Peyer's patch (tissue), 4 donors: ENCODE measurements around the gene GPR180. TPM values are rescaled to one million over a fixed set of nuclear protein-coding genes. Genes with fewer than 3 reads are reported as not detected.

ENCODE experiments used
- DNase-seq, 3 donors: peaks; one replicate each; pipeline ENCODE4 v3.0.0-alpha.2; 2017 to 2019
- H3K27ac ChIP-seq, 4 donors: fragments of 200-600 bp; sonication (generic); one replicate each; pipeline ENCODE4 v1.5.1; 2016 to 2019
- H3K27me3 ChIP-seq, 2 donors: fragments of 200-600 bp; sonication (generic); one replicate each; pipeline ENCODE4 v1.5.1; 2019
- H3K36me3 ChIP-seq, 3 donors: fragments of 200-600 bp; sonication (generic); one replicate each; pipeline ENCODE4 v1.5.1; 2016 to 2019
- H3K4me1 ChIP-seq, 4 donors: fragments of 200-600 bp; sonication (generic); one replicate each; pipeline ENCODE4 v1.5.1; 2016 to 2019
- H3K4me3 ChIP-seq, 4 donors: fragments of 200-600 bp; sonication (generic); 1 replicate in 3 of 4; 2 replicates in 1 of 4; pipeline ENCODE4 v1.5.1; 2016 to 2019; ENCODE audit warnings: mild to moderate bottlenecking in 1 of 4
- H3K9me3 ChIP-seq, 4 donors: fragments of 200-600 bp; sonication (generic); one replicate each; pipeline ENCODE4 v1.5.1; 2016 to 2019; ENCODE audit warnings: mild to moderate bottlenecking in 1 of 4
- POLR2A ChIP-seq, 2 donors: fragments of 450-650 bp; IDR thresholded peaks; one replicate each; pipeline ENCODE4 v1.5.1; 2017; ENCODE audit warnings: antibody characterized with exemption in 2 of 2, mild to moderate bottlenecking in 2 of 2, moderate library complexity in 2 of 2
- total RNA-seq, 4 donors: library from RNA; depleted of rRNA; stranded (reverse); fragments of >200 nt; gene quantifications; one replicate each; pipeline ENCODE4 v1.1.0, GENCODE V29; 2016
- TF ChIP-seq, protein P1 (sequence below), 6 experiments: fragments of 450-650 bp in 4 of 6; fragments of 200-600 bp in 2 of 6; sonication (generic) in 1 of 6; IDR thresholded peaks; one replicate each; pipeline ENCODE4 v1.5.1; 2017 to 2019; ENCODE audit warnings: antibody characterized with exemption in 6 of 6, mild to moderate bottlenecking in 3 of 6, moderate library complexity in 1 of 6

The GPR180 gene
- total RNA-seq, 4 donors from 2014 or later = 1.8 to 5.0 (median 3.5) TPM

DNA sequence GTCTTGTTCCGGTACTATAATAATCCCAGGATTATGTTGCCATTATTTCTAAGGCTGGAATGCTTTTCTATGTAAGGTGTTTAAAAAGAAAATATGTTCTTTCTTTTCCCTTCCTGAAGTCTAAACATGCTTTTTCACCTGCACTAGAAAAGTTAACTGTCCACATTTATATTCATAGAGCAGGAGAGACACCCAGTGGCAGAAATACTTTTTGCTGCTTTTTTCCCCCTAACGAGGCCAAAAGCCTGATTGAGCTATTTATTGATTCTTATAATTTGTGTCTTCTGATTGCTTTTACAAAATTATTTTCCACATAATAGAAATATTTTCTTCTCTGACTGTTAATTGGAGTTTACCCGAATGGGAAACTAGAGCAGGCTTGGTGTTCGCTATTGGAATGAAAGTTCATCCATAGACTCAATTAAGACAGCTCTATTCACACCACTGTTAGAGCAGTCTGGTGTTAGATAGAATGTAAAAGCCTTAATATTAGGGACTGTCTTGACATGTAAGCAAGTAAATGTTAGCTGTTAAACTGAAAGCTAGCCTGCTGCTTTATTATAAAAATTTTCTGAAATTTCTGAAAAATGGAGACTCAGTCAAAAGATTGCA lies 15.8 kb downstream of the GPR180 start:
- no peaks in the 10 kb centered on the region for H3K9me3 ChIP-seq
- no peak overlapping the region for H3K4me3 ChIP-seq
- no peaks in the 10 kb centered on the region for H3K27me3 ChIP-seq
- TF ChIP-seq, protein P1, sequence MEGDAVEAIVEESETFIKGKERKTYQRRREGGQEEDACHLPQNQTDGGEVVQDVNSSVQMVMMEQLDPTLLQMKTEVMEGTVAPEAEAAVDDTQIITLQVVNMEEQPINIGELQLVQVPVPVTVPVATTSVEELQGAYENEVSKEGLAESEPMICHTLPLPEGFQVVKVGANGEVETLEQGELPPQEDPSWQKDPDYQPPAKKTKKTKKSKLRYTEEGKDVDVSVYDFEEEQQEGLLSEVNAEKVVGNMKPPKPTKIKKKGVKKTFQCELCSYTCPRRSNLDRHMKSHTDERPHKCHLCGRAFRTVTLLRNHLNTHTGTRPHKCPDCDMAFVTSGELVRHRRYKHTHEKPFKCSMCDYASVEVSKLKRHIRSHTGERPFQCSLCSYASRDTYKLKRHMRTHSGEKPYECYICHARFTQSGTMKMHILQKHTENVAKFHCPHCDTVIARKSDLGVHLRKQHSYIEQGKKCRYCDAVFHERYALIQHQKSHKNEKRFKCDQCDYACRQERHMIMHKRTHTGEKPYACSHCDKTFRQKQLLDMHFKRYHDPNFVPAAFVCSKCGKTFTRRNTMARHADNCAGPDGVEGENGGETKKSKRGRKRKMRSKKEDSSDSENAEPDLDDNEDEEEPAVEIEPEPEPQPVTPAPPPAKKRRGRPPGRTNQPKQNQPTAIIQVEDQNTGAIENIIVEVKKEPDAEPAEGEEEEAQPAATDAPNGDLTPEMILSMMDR (IDR thresholded peaks at IDR 0.05) = peak in 5 of 6 experiments; percentile 46 to 77 (median 73)
- TF ChIP-seq POLR2A (IDR thresholded peaks at IDR 0.05) = no peak
- no peaks in the 10 kb centered on the region for H3K4me1 ChIP-seq
- DNase-seq = no peak
- H3K36me3 ChIP-seq = peaks cover 0 to 3% (median 0%) of the 10 kb centered on the region in 3 donors
- H3K27ac ChIP-seq = no peak overlapping the region

DNA sequence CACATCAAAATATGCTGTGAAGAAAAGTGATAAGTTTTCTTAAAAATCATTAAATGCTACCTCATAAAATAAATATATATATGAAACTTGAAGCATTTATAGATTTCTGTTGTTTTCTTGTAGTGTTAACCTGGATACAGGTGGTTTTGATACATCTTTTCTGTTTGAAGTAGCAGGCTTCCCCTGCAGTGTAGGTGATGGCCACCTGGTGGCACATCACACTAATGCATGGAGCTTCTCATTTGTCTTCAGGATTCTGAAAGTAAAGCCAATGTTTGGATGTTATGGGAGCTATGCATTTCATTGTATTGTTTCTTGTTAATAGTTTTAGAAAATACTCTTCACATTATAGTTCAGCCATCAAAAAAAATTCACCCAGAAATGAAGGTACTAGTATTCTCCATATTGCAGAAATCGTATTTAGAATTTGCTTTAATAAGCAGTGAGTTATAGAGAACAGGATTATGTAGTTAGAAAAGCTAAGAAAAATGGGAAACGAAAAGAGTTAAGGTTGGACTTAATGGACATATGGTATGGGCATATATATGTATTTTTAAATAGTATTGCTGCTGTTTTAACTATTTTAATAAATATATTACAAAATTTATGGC lies 18.7 kb downstream of the GPR180 start:
- H3K9me3 ChIP-seq = no peaks in the 10 kb centered on the region
- no peak for TF ChIP-seq POLR2A (IDR thresholded peaks at IDR 0.05)
- TF ChIP-seq, protein P1 (IDR thresholded peaks at IDR 0.05) = peak in 4 of 6 experiments; percentile 28 to 67 (median 62)
- no peak overlapping the region for H3K4me3 ChIP-seq
- H3K4me1 ChIP-seq = no peaks in the 10 kb centered on the region
- no peaks in the 10 kb centered on the region for H3K27me3 ChIP-seq
- no peak overlapping the region for H3K27ac ChIP-seq
- DNase-seq = no peak
- peaks cover 0 to 15% (median 0%) of the 10 kb centered on the region in 3 donors for H3K36me3 ChIP-seq

DNA sequence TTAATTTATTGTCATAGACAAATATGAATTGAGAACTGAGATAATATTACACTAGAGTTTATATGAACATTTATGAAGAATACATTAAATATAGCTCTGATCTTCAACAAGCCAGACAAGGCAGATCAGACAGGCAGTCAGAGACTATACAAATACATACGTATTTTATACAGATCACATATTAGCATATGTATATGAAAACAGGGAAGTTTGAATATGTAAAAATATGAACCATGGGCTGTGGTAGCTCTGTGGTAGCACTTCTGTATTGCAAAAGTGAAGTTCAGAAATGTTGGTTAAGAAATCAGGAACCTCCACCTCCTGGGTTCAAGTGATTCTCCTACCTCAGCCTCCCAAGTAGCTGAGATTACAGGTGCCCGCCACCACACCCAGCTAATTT lies 20.7 kb downstream of the GPR180 start:
- Histone ChIP-seq H3K27ac (no peak overlapping the region), H3K27me3 (no peaks in the 10 kb centered on the region), H3K9me3 (no peaks in the 10 kb centered on the region), H3K4me1 (no peaks in the 10 kb centered on the region), H3K36me3 (peaks cover 0 to 15% (median 0%) of the 10 kb centered on the region in 3 donors), H3K4me3 (no peak overlapping the region)
- no peak for TF ChIP-seq POLR2A (IDR thresholded peaks at IDR 0.05)
- TF ChIP-seq, protein P1 (IDR thresholded peaks at IDR 0.05) = no peak
- no peak for DNase-seq

DNA sequence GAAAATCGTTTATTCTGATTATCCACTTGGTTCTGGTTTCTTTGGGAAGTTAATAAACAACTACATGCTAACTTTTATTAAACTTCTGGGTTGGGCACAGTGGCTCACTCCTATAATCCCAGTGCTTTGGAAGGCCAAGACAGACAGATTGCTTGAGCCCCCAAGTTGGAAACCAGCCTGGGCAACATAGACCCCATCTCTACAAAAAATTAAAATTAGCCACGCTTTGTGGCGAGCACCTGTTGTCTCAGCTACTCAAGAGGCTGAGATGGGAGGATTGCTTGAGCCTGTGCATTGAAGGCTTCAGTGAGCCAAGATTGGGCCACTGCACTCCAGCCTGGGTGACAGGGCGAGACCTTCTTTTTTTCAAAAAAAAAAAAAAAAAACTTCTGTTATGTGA lies 21.7 kb downstream of the GPR180 start:
- Histone ChIP-seq H3K27ac (no peak overlapping the region), H3K36me3 (peaks cover 0 to 15% (median 0%) of the 10 kb centered on the region in 3 donors), H3K4me1 (no peaks in the 10 kb centered on the region), H3K27me3 (no peaks in the 10 kb centered on the region), H3K9me3 (no peaks in the 10 kb centered on the region), H3K4me3 (no peak overlapping the region)
- TF ChIP-seq, protein P1 (IDR thresholded peaks at IDR 0.05) = no peak
- TF ChIP-seq POLR2A (IDR thresholded peaks at IDR 0.05) = no peak
- DNase-seq = no peak

DNA sequence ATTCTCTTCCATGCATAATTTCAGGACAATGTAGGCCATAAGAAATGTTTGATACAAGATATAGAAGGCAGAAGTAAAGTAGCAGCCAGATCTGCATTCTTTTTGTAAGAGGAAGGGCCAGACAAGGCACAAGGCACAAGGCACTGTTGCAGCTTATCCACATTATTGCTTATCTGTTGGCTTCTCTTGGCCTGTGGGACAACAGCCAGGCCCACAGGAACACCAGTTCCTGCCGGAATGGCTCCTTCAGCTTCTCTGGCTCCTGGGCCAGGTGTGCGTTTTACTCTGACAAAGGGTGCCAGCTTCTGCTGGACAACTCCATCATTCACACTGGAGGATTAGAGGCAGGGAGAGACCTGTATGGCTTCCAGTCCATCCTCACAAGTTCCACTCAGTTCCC lies 29.2 kb downstream of the GPR180 start:
- H3K27ac ChIP-seq = no peak overlapping the region
- DNase-seq = no peak
- no peaks in the 10 kb centered on the region for H3K4me1 ChIP-seq
- no peak for TF ChIP-seq POLR2A (IDR thresholded peaks at IDR 0.05)
- TF ChIP-seq, protein P1 (IDR thresholded peaks at IDR 0.05) = no peak
- H3K27me3 ChIP-seq = no peaks in the 10 kb centered on the region
- H3K9me3 ChIP-seq = no peaks in the 10 kb centered on the region
- H3K4me3 ChIP-seq = no peak overlapping the region
- no peaks in the 10 kb centered on the region for H3K36me3 ChIP-seq
